HCT116 (cell line): ENCODE data around the gene WRAP53.

Experiments used
- ATF3 ChIP-seq: IDR thresholded peaks from 2 replicates; pipeline ENCODE4 v1.6.1; 2012
- CEBPB ChIP-seq: IDR thresholded peaks from 2 replicates; pipeline ENCODE4 v1.6.1; 2012; ENCODE audit warnings: low read depth
- ELF1 ChIP-seq: IDR thresholded peaks from 2 replicates; pipeline ENCODE4 v1.6.1; 2012; ENCODE audit warnings: low read depth, borderline replicate concordance
- EZH2 ChIP-seq: fragments of 200-600 bp; sonication (generic); IDR thresholded peaks from 2 replicates; pipeline ENCODE4 v1.6.1; 2017; ENCODE audit warnings: antibody characterized with exemption, mixed run types
- EZH2phosphoT487 ChIP-seq: fragments of 200-600 bp; IDR thresholded peaks from 2 replicates; pipeline ENCODE4 v1.6.1; 2018; ENCODE audit warnings: antibody characterized with exemption, borderline replicate concordance
- POLR2A ChIP-seq: IDR thresholded peaks from 2 replicates; pipeline ENCODE4 v1.7.0; 2011; ENCODE audit warnings: borderline replicate concordance; ENCODE audit not compliant: insufficient read depth, insufficient read length; ENCODE audit errors: extremely low read depth
- POLR2AphosphoS5 ChIP-seq: IDR thresholded peaks from 2 replicates; pipeline ENCODE4 v1.6.1; 2011; ENCODE audit warnings: mild to moderate bottlenecking, low read depth, low read length, moderate library complexity
- RAD21 ChIP-seq: IDR thresholded peaks from 2 replicates; pipeline ENCODE4 v1.6.1; 2012; ENCODE audit warnings: low read depth, mild to moderate bottlenecking
- SP1 ChIP-seq: IDR thresholded peaks from 2 replicates; pipeline ENCODE4 v1.6.1; 2012; ENCODE audit warnings: low read depth
- TF ChIP-seq, protein P1 (sequence below), 3 experiments: fragments of 200-600 bp in 1 of 3; sonication (generic) in 1 of 3; IDR thresholded peaks in 2 of 3; conservative IDR thresholded peaks in 1 of 3; 2 replicates each; pipeline ENCODE4 v1.5.1; 2012 to 2017; ENCODE audit warnings: low read depth in 2 of 3, low read length in 2 of 3, antibody characterized with exemption in 1 of 3, borderline replicate concordance in 1 of 3, control low read depth in 1 of 3, mild to moderate bottlenecking in 1 of 3, mixed read lengths in 1 of 3, mixed run types in 1 of 3, moderate library complexity in 1 of 3; ENCODE audit not compliant: insufficient read depth in 1 of 3
- TF ChIP-seq, protein P2 (sequence below): IDR thresholded peaks from 2 replicates; pipeline ENCODE4 v1.6.1; 2012

DNA sequence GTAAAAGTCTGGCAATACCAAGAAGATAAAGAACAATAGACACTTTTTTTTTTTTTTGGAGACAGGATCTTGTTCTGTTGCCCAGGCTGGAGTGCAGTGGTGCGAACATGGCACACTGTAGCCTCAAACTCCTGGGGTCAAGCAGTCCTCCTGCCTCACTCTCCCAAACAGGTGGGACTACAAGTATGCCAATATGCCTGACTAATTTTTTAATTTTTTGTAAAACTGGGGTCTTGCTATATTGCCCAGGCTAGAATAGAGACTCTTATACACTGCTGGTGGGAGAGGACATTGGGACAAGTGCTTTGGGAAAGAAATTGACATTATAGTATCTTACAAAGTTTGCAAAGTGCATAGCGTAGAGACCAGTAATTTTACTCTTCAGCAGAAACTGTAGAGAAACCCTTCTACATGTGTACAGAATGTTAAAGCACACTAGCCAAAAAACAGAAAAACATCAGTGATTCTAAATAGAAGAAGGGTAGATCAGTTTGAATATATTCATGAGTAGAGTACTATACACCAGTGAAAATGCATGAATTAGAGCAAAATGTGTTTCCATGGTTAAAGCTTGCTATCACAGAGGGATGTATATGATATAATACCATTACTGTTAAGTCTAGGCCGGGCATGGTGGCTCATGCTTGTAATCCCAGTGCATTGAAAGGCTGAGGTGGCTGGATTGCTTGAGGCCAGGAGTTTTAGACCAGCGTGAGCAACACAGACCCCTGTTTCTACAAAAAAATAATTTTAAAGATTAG, 9.7 kb downstream of the WRAP53 start:
- no peak for TF ChIP-seq ATF3
- TF ChIP-seq, protein P1, sequence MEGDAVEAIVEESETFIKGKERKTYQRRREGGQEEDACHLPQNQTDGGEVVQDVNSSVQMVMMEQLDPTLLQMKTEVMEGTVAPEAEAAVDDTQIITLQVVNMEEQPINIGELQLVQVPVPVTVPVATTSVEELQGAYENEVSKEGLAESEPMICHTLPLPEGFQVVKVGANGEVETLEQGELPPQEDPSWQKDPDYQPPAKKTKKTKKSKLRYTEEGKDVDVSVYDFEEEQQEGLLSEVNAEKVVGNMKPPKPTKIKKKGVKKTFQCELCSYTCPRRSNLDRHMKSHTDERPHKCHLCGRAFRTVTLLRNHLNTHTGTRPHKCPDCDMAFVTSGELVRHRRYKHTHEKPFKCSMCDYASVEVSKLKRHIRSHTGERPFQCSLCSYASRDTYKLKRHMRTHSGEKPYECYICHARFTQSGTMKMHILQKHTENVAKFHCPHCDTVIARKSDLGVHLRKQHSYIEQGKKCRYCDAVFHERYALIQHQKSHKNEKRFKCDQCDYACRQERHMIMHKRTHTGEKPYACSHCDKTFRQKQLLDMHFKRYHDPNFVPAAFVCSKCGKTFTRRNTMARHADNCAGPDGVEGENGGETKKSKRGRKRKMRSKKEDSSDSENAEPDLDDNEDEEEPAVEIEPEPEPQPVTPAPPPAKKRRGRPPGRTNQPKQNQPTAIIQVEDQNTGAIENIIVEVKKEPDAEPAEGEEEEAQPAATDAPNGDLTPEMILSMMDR (IDR thresholded peaks at IDR 0.05 in 2 of 3, conservative IDR thresholded peaks at IDR 0.05 in 1 of 3; ENCODE audit: borderline replicate concordance in 1 of 3, insufficient read depth in 1 of 3, low read depth in 2 of 3, low read length in 2 of 3), result no peak
- TF ChIP-seq POLR2A, result no peak
- no peak for TF ChIP-seq POLR2AphosphoS5
- no peak for TF ChIP-seq CEBPB
- TF ChIP-seq EZH2, result no peak
- no peak for TF ChIP-seq SP1
- TF ChIP-seq ELF1, result no peak
- TF ChIP-seq, protein P2, sequence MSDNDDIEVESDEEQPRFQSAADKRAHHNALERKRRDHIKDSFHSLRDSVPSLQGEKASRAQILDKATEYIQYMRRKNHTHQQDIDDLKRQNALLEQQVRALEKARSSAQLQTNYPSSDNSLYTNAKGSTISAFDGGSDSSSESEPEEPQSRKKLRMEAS, result no peak
- TF ChIP-seq RAD21, result no peak
- TF ChIP-seq EZH2phosphoT487, result no peak
